ENCODE measurements around the gene DDX51.

DDX51 gene

DNA sequence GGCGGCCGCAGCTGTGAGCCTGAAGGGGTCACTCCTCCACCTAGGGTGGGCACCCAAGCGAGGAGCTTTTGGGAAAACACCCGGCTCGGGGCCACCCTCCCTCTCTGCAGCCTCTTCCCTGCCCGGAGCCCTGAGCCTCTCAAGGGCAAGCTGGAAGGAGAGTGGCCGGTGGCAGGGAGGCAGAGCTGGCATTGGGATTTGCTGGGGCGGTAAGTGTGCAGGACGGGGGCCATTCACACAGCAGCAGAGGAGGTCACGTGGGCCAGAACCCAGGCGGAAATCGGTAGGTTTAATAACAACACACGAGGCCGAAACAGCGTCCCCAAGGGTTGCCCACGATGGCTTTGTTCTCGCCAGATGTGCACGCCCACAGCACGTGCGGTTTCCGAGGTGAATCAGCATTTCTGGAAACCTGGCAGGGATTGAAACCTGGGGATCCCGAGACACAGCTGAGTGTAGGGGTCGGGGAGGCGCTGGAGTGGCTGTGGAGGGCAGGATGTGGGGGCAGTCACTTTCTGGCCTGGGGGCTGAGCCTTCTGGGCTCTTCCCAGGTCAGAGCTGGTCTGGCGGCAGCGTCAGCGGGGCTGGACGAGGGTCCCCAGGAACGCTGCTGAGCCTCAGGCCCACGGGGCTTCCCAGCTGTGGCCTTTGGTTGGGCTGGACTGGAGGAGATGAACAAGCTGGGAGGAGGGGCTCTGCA lies 23.6 kb upstream of the DDX51 start:
- no peak for DNase-seq (ENCODE audit: low read depth)

GRCh38 chr12:132166801-132167591 lies 22.9 kb upstream of the DDX51 start:
- DNase-seq (ENCODE audit: low read depth), result no peak

DNA sequence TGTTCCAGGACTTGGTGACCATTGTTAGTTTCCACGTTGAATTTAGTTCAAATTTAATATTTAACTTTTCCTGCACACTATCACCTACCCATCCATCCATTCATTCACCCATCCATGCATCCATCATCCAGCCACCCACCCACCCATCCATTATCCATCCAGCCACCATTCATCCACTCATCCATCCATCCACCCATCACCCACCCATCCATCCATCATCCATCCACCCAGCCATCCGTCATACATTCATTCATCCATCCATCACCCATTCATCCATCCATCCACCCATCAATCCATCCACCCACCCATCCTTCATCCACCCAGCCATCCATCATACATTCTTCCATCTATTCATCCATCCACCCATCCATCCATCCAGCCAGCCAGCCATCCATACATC lies 22.0 kb upstream of the DDX51 start:
- no peak for DNase-seq (ENCODE audit: low read depth)

DNA sequence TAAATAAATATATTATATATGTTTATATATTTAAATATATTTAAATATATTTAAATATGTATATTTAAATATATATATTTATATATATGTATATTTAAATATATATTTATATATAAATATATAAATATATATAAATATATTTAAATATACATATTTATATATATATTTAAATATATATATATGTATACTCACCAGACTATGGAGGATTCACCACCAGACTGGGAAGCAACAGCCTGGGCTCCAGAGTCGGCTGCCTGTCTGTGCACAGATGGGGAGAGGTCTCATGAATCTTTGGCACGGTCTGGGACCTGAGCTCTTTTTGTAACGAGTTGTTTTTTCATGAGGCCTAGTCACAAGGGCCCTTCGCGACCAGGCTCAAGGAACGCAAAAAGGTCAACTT lies 21.5 kb upstream of the DDX51 start:
- no peak for DNase-seq (ENCODE audit: low read depth)

- DNase-seq (ENCODE audit: low read depth), result no peak
These were observed 20.3 kb upstream of the DDX51 start for GRCh38 chr12:132164426-132164825.

DNA sequence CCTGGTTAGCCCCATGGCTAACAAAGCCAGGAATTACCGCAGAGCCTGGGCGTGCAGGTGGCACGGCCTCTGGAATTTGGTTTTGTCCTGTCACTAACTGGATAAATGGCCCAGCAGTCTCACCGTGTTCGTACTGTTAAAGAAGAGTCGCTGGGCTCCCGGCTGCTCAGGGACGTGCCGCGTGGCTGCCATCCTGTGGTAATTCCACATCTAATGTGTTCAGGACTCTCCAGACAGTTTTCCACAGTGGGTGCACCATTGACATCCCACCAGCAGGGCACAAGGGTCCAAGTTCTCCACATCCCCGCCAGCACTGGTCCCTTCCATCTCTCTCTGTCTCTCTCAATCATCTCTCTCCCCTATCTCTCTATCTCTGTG lies 19.8 kb upstream of the DDX51 start:
- no peak for DNase-seq (ENCODE audit: low read depth)

DNA sequence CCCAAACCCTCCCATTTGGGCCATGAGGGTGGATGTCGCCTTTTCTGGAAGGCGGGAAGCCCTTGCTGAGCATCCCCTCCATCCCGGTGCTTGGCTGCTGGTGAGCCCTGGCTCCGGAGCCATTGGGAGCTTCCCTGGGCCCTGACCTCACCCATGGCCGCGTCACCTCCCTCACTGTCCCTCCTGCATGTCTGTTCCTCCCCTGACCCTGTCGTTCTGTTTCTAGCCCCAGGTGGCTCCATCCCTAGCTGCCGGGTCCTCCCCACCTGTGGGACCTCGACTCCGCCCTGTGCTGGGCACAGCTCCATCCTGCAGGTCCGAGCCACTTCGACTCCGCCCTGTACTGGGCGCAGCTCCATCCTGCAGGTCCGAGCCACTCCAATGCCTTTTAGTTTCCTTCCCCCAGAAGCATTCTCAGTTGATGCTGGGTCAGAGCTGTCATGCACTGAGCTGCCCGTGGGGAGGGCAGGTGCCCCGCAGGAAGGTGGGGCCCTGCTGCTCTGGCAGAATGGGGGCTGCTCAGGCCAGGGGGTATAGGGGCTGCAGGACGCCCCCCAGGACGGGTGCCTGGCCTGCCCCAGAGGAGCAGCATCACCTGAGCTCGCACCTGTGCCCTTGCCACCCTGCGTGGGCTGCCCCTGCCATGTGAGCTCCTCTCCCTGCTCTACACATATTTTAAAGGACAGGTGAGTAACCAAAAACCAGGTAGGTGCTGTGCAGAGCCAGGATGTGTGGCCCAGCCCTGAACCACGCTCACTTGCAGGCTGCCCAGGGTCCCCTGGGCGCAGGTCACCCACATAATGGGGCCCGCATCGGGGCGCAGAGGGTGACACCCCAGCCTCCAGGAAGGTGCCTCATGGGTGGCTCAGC lies 19.2 kb upstream of the DDX51 start:
- no peak for DNase-seq (ENCODE audit: low read depth)

- DNase-seq (ENCODE audit: low read depth), result peak; percentile 84
These were observed 18.5 kb upstream of the DDX51 start for GRCh38 chr12:132162508-132163031.

- DNase-seq (ENCODE audit: low read depth), result no peak
These were observed 17.8 kb upstream of the DDX51 start for GRCh38 chr12:132161796-132162507.

DNA sequence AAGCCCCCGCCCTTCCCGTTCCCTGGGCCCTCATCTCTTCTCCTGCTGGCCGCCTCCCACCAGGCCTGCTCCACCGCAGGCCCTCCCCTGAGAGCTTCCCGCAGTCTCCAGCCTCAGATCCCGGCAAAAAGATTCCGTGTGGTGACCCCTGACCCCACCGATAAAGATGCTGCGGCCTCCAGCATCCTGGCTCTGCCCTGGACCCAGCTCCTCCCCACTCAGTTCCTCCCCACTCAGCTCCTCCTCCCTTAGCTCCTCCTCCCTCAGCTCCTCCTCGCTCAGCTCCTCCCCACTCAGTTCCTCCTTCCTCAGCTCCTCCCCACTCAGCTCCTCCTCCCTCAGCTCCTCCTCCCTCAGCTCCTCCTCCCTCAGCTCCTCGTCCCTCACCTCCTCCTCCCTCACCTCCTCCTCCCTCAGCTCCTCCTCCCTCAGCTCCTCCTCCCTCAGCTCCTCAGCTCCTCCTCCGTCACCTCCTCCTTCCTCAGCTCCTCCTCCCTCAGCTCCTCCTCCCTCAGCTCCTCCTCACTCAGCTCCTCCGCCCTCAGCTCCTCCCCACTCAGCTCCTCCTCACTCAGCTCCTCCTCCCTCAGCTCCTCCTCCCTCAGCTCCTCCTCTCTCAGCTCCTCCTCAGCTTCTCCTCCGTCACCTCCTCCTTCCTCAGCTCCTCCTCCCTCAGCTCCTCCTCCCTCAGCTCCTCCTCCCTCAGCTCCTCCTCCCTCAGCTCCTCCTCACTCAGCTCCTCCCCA lies 17.1 kb upstream of the DDX51 start:
- no peak for DNase-seq (ENCODE audit: low read depth)

GRCh38 chr12:132160601-132161035 lies 16.5 kb upstream of the DDX51 start:
- no peak for DNase-seq (ENCODE audit: low read depth)

DNA sequence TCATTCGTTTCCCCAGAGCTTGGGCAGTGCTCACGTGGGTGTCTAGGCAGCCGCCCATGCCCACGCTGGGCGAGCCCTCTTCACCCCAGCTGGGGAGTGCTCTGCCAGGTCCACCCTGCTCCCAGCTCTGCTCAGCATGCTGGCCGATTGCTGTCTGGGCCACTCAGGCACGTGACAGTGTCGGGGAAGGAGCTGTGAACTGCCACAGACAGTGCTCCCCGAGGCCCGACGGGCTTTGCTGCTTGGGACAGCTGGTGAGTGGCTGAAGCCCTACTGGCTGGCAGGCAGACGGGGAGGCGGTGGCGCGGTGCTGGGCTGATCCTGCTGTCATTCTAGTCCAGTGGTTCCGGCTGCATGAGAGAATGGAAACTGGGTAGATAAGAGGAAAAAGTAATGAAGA lies 15.9 kb upstream of the DDX51 start:
- DNase-seq (ENCODE audit: low read depth), result no peak

GRCh38 chr12:132159555-132160003 lies 15.5 kb upstream of the DDX51 start:
- DNase-seq (ENCODE audit: low read depth), result no peak

- no peak for DNase-seq (ENCODE audit: low read depth)
These were observed 14.8 kb upstream of the DDX51 start for GRCh38 chr12:132158677-132159554.

DNA sequence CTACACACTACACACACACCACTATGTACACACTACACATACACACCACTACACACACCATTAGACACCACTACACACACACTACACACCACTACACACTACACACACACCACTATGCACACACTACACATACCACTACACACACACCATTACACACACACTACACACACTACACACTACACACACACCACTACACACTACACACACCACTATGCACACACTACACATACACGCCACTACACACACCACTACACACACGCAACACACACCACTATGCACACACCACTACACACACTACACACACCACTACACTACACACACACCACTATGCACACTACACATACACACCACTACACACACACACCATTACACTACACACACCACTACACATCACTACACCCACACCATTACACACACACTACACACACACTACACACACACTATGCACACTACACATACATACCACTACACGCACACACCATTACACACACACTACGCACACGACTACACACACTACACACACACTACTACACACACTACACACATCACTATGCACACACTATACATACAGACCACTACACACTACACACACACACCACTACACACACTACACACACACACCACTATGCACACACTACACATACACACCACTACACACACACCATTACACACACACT lies 13.8 kb upstream of the DDX51 start:
- DNase-seq (ENCODE audit: low read depth), result no peak

- no peak for DNase-seq (ENCODE audit: low read depth)
These were observed 12.6 kb upstream of the DDX51 start for GRCh38 chr12:132156573-132157325.

DNA sequence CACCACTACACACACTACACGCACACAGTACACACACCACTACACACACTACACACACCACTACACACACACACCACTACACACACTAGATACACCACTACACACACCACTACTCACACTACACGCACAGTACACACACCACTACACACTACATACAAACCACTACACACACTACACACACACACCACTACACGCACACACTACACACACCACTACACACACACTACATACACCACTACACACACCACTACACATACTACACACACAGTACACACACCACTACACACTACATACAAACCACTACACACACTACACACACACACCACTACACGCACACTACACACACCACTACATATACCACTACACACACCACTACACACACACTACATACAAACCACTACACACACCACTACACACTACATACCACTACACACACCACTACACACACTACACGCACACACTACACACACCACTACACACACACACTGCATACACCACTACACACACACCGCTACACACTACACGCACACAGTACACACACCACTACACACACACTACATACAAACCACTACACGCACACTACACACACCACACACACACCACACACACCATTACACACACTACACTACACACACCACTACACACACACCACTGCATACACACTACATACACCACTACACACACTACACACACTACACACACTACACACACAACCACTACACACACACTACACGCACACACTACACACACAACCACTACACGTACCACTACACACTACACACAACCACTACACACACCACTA lies 11.9 kb upstream of the DDX51 start:
- DNase-seq (ENCODE audit: low read depth), result no peak

Data from stromal cell of bone marrow (primary cell).